IMR-90 (cell line): ENCODE results near the gene BMX. TPM values are rescaled to one million over a fixed set of nuclear protein-coding genes. Genes with fewer than 3 reads are reported as not detected.

Experiments used
- ATAC-seq: fragments of 200-7000 bp; cut with Tn5 transposase; 2 replicates; pipeline ENCODE4 v1.9.1; 2020; ENCODE audit warnings: low read depth, mild to moderate bottlenecking, moderate library complexity
- BruUV-seq: library from RNA; stranded (reverse); fragments of 400-500 nt; replicated peaks from 2 replicates; lab custom pipeline; 2021; lab: Mats Ljungman, UMichigan
- CTCF ChIA-PET: fragments of 300-600 bp; formaldehyde crosslinking; extraction: SDS; loops from one replicate; lab custom pipeline; 2021; ENCODE audit warnings: antibody characterized with exemption; lab: Yijun Ruan, JAX
- POLR2A ChIA-PET: fragments of 300-600 bp; sonication (Branson Sonifier 250); formaldehyde crosslinking; loops from one replicate; lab custom pipeline; 2022; ENCODE audit warnings: antibody characterized with exemption; ENCODE audit not compliant: unreplicated experiment; lab: Charles Lee
- DNase-seq: peaks from one replicate; pipeline ENCODE4 v3.0.0; 2013
- H2AFZ ChIP-seq: replicated peaks from 2 replicates; pipeline ENCODE3; 2013; ENCODE audit warnings: low read length, mild to moderate bottlenecking; ENCODE audit not compliant: poor library complexity
- H2AK5ac ChIP-seq: 2 replicates; pipeline ENCODE4 v1.6.1; 2013; ENCODE audit warnings: low read depth, low read length, inconsistent platforms
- H2AK9ac ChIP-seq: replicated peaks from 2 replicates; pipeline ENCODE3; 2013; ENCODE audit warnings: mild to moderate bottlenecking, low read depth, low read length, moderate library complexity; ENCODE audit not compliant: poor library complexity
- H2BK120ac ChIP-seq: 2 replicates; pipeline ENCODE4 v1.6.1; 2013; ENCODE audit warnings: low read depth, low read length, inconsistent platforms
- H2BK15ac ChIP-seq: 3 replicates; pipeline ENCODE4 v1.6.1; 2013; ENCODE audit warnings: low read depth, low read length, inconsistent platforms
- H2BK20ac ChIP-seq: 2 replicates; pipeline ENCODE4 v1.6.1; 2013; ENCODE audit warnings: low read depth, mild to moderate bottlenecking, inconsistent platforms, low read length, moderate library complexity
- H2BK5ac ChIP-seq: 2 replicates; pipeline ENCODE4 v1.6.1; 2013; ENCODE audit warnings: mild to moderate bottlenecking, low read depth, low read length, inconsistent platforms; ENCODE audit not compliant: poor library complexity, severe bottlenecking
- H3K14ac ChIP-seq: replicated peaks from 2 replicates; pipeline ENCODE4 v1.6.1; 2013; ENCODE audit warnings: low read depth, low read length, inconsistent platforms
- H3K18ac ChIP-seq: 2 replicates; pipeline ENCODE4 v1.6.1; 2013; ENCODE audit warnings: low read depth, low read length, control low read depth
- H3K23ac ChIP-seq: 2 replicates; pipeline ENCODE4 v1.6.1; 2013; ENCODE audit warnings: low read depth, low read length, inconsistent platforms
- H3K27ac ChIP-seq: 2 replicates; pipeline ENCODE4 v1.5.1; 2013; ENCODE audit warnings: mild to moderate bottlenecking, control low read depth, low read length; ENCODE audit not compliant: insufficient read depth
- H3K27me3 ChIP-seq: 2 replicates; pipeline ENCODE4 v1.6.1; 2013; ENCODE audit warnings: low read length; ENCODE audit not compliant: control insufficient read depth, insufficient read depth
- H3K36me3 ChIP-seq: 2 replicates; pipeline ENCODE4 v1.6.1; 2013; ENCODE audit warnings: low read length, mixed read lengths; ENCODE audit not compliant: control insufficient read depth, insufficient read depth
- H3K4ac ChIP-seq: 2 replicates; pipeline ENCODE4 v1.6.1; 2013; ENCODE audit warnings: low read depth, low read length, inconsistent platforms
- H3K4me1 ChIP-seq: 2 replicates; pipeline ENCODE4 v1.6.1; 2013; ENCODE audit warnings: low read length, mixed read lengths; ENCODE audit not compliant: control insufficient read depth, insufficient read depth
- H3K4me2 ChIP-seq: 2 replicates; pipeline ENCODE4 v1.6.1; 2013; ENCODE audit warnings: low read depth, mild to moderate bottlenecking, control low read depth, low read length, moderate library complexity
- H3K4me3 ChIP-seq: 2 replicates; pipeline ENCODE4 v1.5.1; 2013; ENCODE audit warnings: low read depth, mild to moderate bottlenecking, control low read depth, low read length, moderate library complexity; ENCODE audit not compliant: insufficient read depth
- H3K56ac ChIP-seq: 2 replicates; pipeline ENCODE4 v1.6.1; 2013; ENCODE audit warnings: low read length, inconsistent platforms; ENCODE audit not compliant: insufficient read depth; ENCODE audit errors: extremely low read depth
- H3K79me1 ChIP-seq, 2 experiments: 2 replicates each; pipeline ENCODE4 v1.6.1; 2013; ENCODE audit warnings: low read length in 2 of 2, inconsistent platforms in 1 of 2, low read depth in 1 of 2
- H3K9ac ChIP-seq: 2 replicates; pipeline ENCODE4 v1.6.1; 2013; ENCODE audit warnings: low read depth, low read length, control low read depth
- H3K9me1 ChIP-seq: 2 replicates; pipeline ENCODE4 v1.6.1; 2013; ENCODE audit warnings: low read length, inconsistent platforms; ENCODE audit not compliant: insufficient read depth
- H3K9me3 ChIP-seq: 2 replicates; pipeline ENCODE4 v1.6.1; 2013; ENCODE audit warnings: low read length; ENCODE audit not compliant: control insufficient read depth, insufficient read depth
- H4K20me1 ChIP-seq: 2 replicates; pipeline ENCODE4 v1.6.1; 2013; ENCODE audit warnings: low read length, inconsistent platforms; ENCODE audit not compliant: insufficient read depth
- H4K5ac ChIP-seq: 2 replicates; pipeline ENCODE4 v1.6.1; 2013; ENCODE audit warnings: mild to moderate bottlenecking, low read depth, low read length, control low read depth
- H4K8ac ChIP-seq, 2 experiments: 2 replicates each; pipeline ENCODE4 v1.6.1; 2013; ENCODE audit warnings: low read depth in 2 of 2, low read length in 2 of 2, control low read depth in 1 of 2, inconsistent platforms in 1 of 2
- H4K91ac ChIP-seq: 2 replicates; pipeline ENCODE4 v1.6.1; 2013; ENCODE audit warnings: low read depth, low read length, inconsistent platforms; ENCODE audit not compliant: insufficient read depth
- BHLHE40 ChIP-seq: fragments of 150-350 bp; IDR thresholded peaks from 2 replicates; pipeline ENCODE4 v1.6.1; 2016; ENCODE audit warnings: mild to moderate bottlenecking, low read depth, low read length
- CEBPB ChIP-seq: IDR thresholded peaks from 2 replicates; pipeline ENCODE4 v1.6.1; 2012; ENCODE audit warnings: low read depth, low read length, improper control_type of control experiment
- CHD1 ChIP-seq: IDR thresholded peaks from 2 replicates; pipeline ENCODE4 v1.6.1; 2012; ENCODE audit warnings: low read depth, low read length, improper control_type of control experiment
- CTCF ChIP-seq: conservative IDR thresholded peaks from 2 replicates; pipeline ENCODE4 v1.5.1; 2012; ENCODE audit warnings: mild to moderate bottlenecking, low read depth, low read length, improper control_type of control experiment
- ELK1 ChIP-seq: fragments of 150-350 bp; IDR thresholded peaks from 2 replicates; pipeline ENCODE4 v1.6.1; 2016; ENCODE audit warnings: low read depth, mild to moderate bottlenecking, low read length, moderate library complexity, borderline replicate concordance
- FOS ChIP-seq: fragments of 150-350 bp; IDR thresholded peaks from 2 replicates; pipeline ENCODE4 v1.6.1; 2016; ENCODE audit warnings: low read depth, low read length
- MAFK ChIP-seq: IDR thresholded peaks from 2 replicates; pipeline ENCODE4 v1.6.1; 2012; ENCODE audit warnings: low read depth, low read length, improper control_type of control experiment
- MAZ ChIP-seq: IDR thresholded peaks from 2 replicates; pipeline ENCODE4 v1.6.1; 2012; ENCODE audit warnings: low read depth, mild to moderate bottlenecking, low read length, improper control_type of control experiment, moderate library complexity, borderline replicate concordance
- MXI1 ChIP-seq: IDR thresholded peaks from 2 replicates; pipeline ENCODE4 v1.6.1; 2012; ENCODE audit warnings: low read depth, mild to moderate bottlenecking, low read length, moderate library complexity, borderline replicate concordance
- NFE2L2 ChIP-seq: fragments of 150-350 bp; IDR thresholded peaks from 2 replicates; pipeline ENCODE4 v1.6.1; 2016; ENCODE audit warnings: low read depth, mild to moderate bottlenecking, low read length
- POLR2A ChIP-seq: IDR thresholded peaks from 2 replicates; pipeline ENCODE4 v1.6.1; 2012; ENCODE audit warnings: mild to moderate bottlenecking, low read depth, low read length
- RAD21 ChIP-seq: IDR thresholded peaks from 2 replicates; pipeline ENCODE4 v1.6.1; 2012; ENCODE audit warnings: low read length, improper control_type of control experiment
- RCOR1 ChIP-seq: IDR thresholded peaks from 2 replicates; pipeline ENCODE4 v1.6.1; 2012; ENCODE audit warnings: mild to moderate bottlenecking, low read length, improper control_type of control experiment; ENCODE audit not compliant: insufficient replicate concordance
- RFX5 ChIP-seq: IDR thresholded peaks from 2 replicates; pipeline ENCODE4 v1.8.0; 2012; ENCODE audit warnings: low read depth, mild to moderate bottlenecking, low read length, moderate library complexity
- SMC3 ChIP-seq: fragments of 150-350 bp; IDR thresholded peaks from 2 replicates; pipeline ENCODE4 v1.6.1; 2016; ENCODE audit warnings: low read depth, mild to moderate bottlenecking, antibody characterized with exemption, low read length, moderate library complexity
- USF2 ChIP-seq: fragments of 150-350 bp; IDR thresholded peaks from 2 replicates; pipeline ENCODE4 v1.6.1; 2017; ENCODE audit warnings: mild to moderate bottlenecking, antibody characterized with exemption, low read length, low read depth
- WGBS, 2 experiments: methylation state at CpG; one replicate each; pipeline versions ENCODE4 v1.1.5 to v1.1.7; 2013; ENCODE audit warnings: missing lambda C conversion rate in 2 of 2; ENCODE audit not compliant: insufficient read length in 1 of 2; ENCODE audit errors: extremely low coverage in 2 of 2; 5-methylcytosine and 5-hydroxymethylcytosine counted together
- dilution Hi-C: fragments of 300-500 bp; cut with HindIII; formaldehyde crosslinking; loops from one replicate; pipeline ENCODE4 v1.14.3; 2018; ENCODE audit warnings: low sequenced_read_pairs; ENCODE audit not compliant: unreplicated experiment
- in situ Hi-C: fragments of 300-500 bp; cut with MboI; formaldehyde crosslinking; loops from 3 replicates; pipeline ENCODE4 v1.14.3; 2019; ENCODE audit warnings: low sequenced_read_pairs, inconsistent platforms, mixed read lengths
- intact Hi-C: fragments of 100-400 bp; cut with micrococcal nuclease; formaldehyde crosslinking; loops from 2 replicates; pipeline ENCODE4 v1.10.0; 2022
- polyA plus RNA-seq, 3 experiments: library from polyadenylated mRNA; depleted of rRNA; stranded (reverse); fragments of >200 nt; gene quantifications; 2 replicates each; pipeline ENCODE4 v1.2.3, GENCODE V29; 2012; ENCODE audit warnings: low replicate concordance in 1 of 3
- total RNA-seq: library from RNA; depleted of rRNA; stranded (reverse); fragments of >200 nt; gene quantifications from 2 replicates; pipeline ENCODE4 v1.2.3, GENCODE V29; 2012

The BMX gene
- total and polyA plus RNA-seq, 2 of the 4 experiments (the other 2 are of a cell fraction): not detected

GRCh38 chrX:15511563-15511962 is 11.0 kb downstream of the BMX start:
- no peak overlapping the region for H3K14ac ChIP-seq
- ChIA-PET POLR2A (interaction anchor here (0.6 kb wide), 1 partner anchor 18 kb away, joined by 3 read pairs; the partner anchor contains the start of gene PIR), CTCF (interaction anchor here (0.6 kb wide), 1 partner anchor 1206 kb away, joined by 6 read pairs; no protein-coding TSS in a partner anchor)
- DNase-seq (no peak), ATAC-seq (no peak)
- no peak overlapping the region for H3K18ac ChIP-seq
- no peak overlapping the region for H4K91ac ChIP-seq
- no peaks in the 10 kb centered on the region for H4K20me1 ChIP-seq
- no peak overlapping the region for H3K4ac ChIP-seq
- no peaks in the 10 kb centered on the region for H3K9me3 ChIP-seq
- no peak overlapping the region for H2BK5ac ChIP-seq
- TF ChIP-seq RFX5 (no peak), RAD21 (no peak), RCOR1 (no peak), BHLHE40 (no peak), SMC3 (no peak), CEBPB (no peak), NFE2L2 (no peak), CTCF (no peak), MAZ (no peak), CHD1 (no peak), ELK1 (no peak), FOS (no peak), MXI1 (no peak), POLR2A (no peak), USF2 (no peak), MAFK (no peak)
- no peak overlapping the region for H3K4me3 ChIP-seq
- intact Hi-C loops: no loop called here
- in situ Hi-C loops: no loop called here
- H3K56ac ChIP-seq: no peak overlapping the region
- no peak overlapping the region for H2AK5ac ChIP-seq
- H4K8ac ChIP-seq: no peak overlapping the region
- no peak overlapping the region for H3K4me2 ChIP-seq
- H4K5ac ChIP-seq: no peak overlapping the region
- no peak overlapping the region for H2AFZ ChIP-seq
- H2BK120ac ChIP-seq: no peak overlapping the region
- no CpG with 5 or more reads among the region's 1 CpG for WGBS, 2 experiments
- H3K9ac ChIP-seq: no peak overlapping the region
- H3K9me1 ChIP-seq: no peaks in the 10 kb centered on the region
- no peak overlapping the region for H2BK15ac ChIP-seq
- H2AK9ac ChIP-seq: no peak overlapping the region
- H3K36me3 ChIP-seq: no peaks in the 10 kb centered on the region
- H3K27ac ChIP-seq: no peak overlapping the region
- no peak overlapping the region for H3K23ac ChIP-seq
- H3K27me3 ChIP-seq: peaks cover 14% of the 10 kb centered on the region
- dilution Hi-C loops: no loop called here
- BruUV-seq: no TSS peak
- H2BK20ac ChIP-seq: no peak overlapping the region
- no peaks in the 10 kb centered on the region for H3K79me1 ChIP-seq
- H3K4me1 ChIP-seq: no peaks in the 10 kb centered on the region
